Measurements from ENCODE around the gene EIF3K.
A peak's percentile ranks its signal among the peaks of the same experiment; 100 is the strongest.
"Not testable (repeated sequence)": the region's sequence is repeated elsewhere in the genome, so short reads cannot be mapped to it uniquely, and the experiment has no call there.

Gene EIF3K, protein sequence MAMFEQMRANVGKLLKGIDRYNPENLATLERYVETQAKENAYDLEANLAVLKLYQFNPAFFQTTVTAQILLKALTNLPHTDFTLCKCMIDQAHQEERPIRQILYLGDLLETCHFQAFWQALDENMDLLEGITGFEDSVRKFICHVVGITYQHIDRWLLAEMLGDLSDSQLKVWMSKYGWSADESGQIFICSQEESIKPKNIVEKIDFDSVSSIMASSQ

DNA sequence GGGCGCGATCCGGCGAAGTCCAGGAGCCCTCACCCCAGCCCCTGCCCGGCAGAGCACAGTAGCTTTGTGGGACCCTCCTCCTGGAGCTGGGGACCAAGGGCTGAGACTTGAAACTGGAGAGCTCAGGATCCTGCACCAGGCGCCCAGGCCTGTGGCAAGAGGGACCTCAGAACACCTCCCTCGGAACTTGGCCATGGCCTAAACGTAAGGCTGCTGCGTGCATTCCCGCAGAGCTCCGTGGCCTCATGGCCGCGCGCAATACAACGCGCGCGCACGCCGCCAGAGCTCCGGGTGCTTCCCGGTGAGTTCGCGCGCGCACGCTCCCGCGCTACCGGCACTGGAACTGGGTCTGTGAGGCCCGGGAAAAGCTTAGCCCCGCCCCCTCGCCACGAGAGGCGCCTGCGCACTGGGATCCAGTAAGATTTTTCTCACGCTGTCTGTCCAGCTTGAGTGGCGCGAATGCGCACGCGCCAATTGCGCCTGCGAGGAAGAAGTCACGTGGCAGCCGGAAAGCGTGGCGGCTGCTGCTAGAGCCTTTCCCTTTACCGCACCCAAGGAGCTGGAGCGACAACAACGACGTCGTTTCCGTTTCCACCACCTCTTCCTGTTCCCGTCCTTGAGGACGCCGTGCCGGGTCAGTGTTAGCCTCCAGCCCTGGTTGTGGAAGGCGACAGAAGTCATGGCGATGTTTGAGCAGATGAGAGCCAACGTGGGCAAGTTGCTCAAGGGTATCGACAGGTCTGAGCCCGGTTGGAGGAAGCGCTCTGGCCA, at the start of gene EIF3K:
Gene EIF3K, plus strand, starts transcription at position 599 of the 771 bp plus-strand sequence. Its CDS starts 81 bp downstream, at position 680.
- DNase-seq: peak; percentile 98

DNA sequence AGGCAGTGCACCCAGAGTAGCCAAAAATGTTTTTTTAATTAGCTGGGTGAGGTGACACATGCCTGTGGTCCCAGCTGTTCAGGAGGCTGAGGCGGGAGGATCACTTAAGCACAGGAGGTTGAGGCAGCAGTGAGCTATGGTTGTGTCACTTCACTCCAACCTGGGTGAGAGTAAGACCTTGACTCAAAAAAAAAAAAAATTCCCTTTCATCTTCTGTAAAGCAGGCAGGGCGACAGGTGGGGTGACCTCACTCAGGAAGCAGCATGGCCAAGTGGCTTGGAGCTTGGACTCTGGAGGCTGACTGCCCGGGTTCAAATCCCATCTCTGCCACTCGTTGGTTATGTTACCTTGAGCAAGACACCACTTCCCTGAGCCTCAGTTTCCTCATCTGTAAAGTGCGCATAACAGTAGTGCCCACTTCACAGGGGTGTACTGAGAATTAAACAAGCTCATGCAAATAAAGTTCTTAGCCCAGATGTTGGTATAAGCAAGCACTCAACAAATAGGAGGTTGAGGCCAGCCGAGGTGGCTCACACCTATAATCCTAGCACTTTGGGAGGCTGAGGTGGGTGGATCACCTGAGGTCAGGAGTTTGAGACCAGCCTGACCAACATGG, 49.5 kb upstream of the EIF3K start:
- DNase-seq: no peak

DNA sequence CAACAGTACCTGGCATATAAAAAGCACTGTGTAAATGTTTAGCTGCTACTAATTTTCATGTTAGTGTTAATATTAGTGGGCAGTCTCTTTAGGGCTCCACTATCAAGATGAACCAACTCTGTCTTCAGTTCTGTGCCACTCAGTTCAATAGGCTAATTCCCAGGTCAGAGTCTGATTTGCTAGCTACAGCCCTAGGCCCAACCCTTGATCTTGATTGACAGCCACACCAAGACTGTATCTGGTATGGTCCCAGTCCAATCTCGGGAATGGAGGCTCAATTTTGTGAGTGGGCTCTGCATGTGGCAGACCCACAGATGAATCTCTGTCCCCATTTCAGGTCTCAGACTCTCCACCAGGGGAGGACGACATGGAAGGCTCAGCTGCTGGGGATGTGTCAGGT, 47.3 kb upstream of the EIF3K start:
- no peak for DNase-seq

DNA sequence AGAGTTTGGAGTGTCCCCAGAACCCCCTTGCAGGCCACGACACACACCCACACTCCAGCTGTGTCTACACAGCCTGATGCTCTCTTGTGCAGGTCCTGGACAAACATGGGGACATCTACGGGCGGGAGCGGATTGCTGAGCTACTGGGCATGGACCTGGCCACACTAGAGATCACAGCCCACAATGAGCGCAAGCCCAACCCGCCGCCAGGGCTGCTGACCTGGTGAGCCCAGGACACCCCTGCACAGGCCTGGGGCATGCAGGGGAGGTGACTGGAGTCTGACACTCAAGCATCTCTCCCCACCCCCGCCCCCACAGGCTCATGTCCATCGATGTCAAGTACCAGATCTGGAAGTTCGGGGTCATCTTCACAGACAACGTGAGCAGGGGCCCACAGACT, 41.2 kb upstream of the EIF3K start:
- DNase-seq: no peak

DNA sequence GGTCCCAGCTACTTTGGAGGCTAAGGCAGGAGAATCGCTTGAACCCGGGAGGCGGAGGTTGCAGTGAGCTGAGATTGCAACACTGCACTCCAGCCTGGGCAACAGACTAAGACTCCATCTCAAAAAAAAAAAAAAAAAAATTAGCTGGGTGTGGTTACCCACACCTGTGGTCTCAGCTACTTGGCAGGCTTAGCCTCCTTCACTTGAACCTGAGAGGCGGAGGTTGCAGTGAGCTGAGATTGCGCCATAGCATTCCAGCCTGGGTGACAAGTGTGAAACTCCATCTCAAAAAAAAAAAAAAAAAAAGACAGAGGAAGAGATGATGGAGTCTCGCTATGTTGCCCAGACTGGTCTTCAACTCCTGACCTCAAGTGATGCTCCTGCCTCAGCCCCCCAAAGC, 39.7 kb upstream of the EIF3K start:
- DNase-seq: peak; percentile 34

DNA sequence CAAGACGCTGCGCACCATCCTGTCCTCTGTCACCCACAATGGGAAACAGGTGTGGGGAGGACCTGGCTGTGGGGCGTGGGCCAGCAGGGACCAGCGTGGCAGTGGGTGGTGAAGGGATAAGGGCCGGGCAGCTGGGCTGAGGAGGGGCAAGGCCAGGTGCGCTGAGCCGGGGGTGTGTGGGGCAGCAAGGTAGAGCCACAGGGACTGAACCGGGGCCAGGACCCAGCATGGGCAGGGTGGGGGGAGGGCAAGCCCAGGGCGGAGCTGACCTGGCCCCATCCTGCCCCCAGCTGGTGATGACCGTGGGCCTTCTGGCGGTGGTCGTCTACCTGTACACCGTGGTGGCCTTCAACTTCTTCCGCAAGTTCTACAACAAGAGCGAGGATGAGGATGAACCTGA, 38.9 kb upstream of the EIF3K start:
- DNase-seq: no peak

DNA sequence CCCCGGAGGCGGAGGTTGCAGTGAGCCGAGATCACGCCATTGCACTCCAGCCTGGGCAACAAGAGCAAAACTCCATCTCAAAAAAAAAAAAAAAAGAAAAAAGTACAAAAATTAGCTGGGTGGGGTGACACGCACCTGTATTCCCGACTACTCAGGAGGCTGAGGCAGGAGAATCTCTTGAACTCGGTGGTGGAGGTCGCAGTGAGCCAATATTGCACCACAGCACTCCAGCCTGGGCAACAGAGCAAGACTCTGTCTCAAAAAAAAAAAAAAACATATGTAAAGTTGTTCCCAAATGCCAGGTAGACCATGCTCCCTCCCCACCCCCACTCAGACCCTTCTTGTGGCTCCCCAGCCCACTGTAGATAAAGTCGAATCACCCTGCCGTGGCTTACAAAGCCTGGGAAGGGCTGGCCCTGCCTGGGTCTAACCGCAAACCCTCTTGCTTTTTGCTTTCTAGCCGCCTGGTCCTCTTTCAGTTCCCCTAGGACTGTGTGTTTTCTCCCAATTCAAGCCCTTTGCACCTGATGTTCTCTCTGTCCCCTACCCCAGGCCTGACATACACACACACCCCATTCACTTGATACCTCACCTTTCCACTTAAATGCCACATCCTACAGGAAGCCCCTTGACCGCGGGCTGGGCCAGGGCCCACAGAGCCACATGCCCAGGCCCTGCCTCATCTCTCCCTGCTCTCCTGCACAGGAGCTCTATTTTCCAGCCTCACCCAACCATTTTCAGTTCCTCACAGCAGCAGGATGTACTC, 35.6 kb upstream of the EIF3K start:
- no peak for DNase-seq

DNA sequence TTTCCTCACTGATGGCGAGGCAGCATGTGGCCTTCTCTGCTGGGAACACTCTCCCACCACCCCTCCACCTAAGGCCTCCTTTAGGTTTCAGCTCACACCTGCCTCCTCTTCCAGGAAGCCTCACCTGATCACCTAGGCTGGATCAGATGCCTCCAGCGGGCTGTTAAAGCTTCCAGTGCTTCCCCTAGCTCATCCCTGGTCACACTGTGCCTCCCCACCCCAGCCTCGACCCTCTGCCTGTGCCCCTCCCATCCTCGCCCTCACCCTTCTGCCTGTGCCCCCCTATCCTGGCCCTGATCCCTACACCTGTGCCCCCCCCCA, 35.0 kb upstream of the EIF3K start:
- DNase-seq: no peak

DNA sequence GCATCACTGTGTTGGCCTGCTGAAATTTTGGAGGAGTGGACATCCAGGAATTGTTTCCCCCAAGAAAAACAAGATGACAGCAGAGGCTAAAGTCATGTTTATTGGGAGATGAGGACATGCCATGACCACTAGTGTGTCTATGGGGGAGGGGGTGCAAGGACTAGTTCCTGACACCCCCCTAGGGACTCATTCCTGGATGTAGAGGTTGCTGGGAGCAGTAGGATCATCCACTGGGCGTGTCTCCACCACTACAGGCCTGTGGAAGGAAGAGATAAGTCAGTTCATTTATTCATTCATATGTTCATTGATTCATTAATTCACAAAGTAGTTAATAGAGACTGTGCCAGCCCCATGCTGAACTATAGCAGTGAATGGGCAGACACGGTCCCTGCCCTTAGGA, 31.4 kb upstream of the EIF3K start:
- no peak for DNase-seq

DNA sequence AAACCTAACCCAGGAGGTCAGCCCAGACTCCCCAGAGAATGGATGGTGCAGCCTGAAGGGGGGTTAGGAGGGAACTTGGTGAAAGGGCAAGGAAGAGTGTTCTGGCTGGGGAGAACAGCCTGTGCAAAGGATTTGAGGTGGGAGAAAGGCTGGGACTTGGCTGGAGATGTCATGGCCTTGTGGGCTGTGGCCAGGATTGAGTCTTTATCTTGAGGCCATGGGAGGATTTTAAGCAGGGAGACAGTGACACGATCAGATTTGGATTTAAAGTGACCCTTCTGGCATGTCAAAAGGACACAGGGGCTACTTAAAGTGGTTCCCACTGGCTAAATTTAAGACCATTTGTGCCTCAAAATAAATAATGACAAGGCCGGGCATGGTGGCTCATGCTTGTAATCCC, 30.9 kb upstream of the EIF3K start:
- DNase-seq: no peak

DNA sequence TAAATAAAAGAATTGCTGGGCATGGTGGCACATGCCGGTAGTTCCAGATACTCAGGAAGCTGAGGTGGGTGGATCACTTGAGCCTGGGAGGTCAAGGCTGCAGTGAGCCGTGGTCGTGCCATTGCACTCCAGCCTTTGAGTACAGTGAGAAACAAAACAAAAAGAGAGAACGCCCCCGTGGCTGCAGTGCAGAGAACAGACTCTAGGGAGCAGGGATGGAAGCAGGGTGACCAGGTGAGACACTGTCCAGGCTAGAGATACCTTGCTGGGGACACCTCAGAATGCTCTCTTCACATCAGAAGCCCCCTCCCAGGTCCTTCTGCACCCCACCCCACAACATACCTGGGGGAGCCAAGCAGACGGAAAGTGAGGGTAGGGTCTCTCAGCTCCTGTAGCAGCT, 26.0 kb upstream of the EIF3K start:
- DNase-seq: no peak

DNA sequence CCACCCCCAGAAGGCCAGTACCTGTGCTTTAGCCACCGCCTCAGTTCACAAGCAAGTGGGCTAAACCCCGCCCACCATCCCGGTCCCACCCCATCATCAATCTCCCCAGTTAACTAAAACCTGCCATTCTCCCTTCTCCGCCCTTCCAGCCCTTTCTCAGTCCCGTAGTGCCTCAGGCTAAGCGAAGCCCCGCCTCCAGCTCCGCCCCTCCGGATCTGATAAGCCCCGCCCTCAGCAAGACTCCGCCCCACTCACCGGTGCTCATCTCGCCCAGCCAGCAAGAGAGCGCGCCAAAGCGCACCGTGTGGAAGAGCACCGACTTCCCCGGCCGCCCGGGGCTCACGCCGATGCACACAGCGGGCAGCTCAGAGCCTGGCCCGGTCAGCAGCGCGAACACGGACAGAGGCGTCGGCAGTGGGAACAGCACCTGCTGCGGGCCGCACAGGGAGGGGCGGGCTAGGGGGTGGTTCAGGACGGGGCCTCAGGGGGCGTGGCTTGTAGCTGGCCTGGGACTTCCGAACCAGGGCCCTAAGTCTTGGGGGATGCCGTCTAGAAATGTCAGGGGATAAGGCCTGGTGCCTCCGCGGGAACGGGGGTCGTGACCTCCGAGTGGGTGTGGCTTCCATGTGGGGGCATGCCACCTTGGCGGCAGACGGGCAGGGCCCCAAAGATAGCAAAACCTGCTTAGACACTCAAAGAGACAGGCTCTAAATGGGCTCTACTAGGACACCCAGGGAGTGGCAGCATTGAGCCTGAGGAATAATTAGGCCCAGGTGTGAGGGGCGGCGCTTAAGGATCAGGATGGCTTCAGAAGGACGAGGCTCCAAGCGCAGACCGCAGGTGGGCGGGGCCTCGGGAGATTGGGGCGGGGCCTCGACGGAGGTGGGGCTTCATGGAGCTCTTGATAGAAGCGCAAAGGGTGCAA, 22.7 kb upstream of the EIF3K start:
- peak; percentile 6 for DNase-seq

DNA sequence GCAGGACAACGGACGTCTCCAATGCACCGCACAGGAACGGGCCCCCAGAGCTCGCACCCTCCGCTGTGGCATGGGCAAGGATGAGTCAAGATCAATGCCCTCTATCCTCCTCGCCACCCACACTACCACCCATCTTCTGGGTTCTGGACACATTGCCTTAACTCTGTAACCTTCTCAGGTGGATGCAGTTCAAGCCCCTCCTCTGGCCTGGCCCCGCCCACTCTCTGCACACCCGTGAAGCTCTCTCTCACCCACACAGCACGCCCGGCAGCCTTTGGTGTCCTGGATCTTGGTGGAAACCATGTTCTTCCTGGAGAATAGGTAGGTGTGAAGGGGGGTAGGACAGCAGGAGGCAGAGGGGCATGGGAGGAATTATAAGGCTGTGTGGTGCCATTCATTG, 21.9 kb upstream of the EIF3K start:
- DNase-seq: no peak

DNA sequence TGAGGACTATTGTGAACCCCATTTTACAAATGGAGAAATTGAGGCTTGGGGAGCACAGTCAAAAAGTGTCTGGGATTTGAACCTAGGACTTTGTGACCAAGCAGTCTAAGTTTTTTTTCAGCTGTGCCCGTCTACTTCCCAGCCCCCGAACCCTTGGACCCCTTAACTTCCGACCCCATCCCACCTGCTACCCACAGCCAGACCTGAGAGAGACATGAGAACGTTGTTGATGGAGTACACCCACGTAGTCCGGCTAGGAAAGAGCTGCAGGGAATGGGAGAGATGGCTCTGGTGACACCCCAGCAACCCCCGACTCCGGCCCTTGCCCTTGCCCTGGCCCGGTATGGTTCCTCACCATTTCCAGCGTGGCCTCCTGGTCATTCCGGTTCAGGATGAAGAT, 19.3 kb upstream of the EIF3K start:
- no peak for DNase-seq

DNA sequence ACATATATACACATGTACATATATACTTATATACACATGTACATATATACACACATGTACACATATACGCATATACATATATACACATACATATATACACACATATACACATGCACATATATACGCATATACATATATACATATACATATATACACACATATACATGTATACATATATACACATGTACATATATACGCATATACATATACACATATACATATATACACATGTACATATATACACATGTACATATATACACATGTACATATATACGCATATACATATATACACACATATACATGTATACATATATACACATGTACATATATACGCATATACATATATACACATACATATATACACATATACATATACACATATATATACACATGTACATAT, 16.1 kb upstream of the EIF3K start:
- DNase-seq: not testable (repeated sequence)

DNA sequence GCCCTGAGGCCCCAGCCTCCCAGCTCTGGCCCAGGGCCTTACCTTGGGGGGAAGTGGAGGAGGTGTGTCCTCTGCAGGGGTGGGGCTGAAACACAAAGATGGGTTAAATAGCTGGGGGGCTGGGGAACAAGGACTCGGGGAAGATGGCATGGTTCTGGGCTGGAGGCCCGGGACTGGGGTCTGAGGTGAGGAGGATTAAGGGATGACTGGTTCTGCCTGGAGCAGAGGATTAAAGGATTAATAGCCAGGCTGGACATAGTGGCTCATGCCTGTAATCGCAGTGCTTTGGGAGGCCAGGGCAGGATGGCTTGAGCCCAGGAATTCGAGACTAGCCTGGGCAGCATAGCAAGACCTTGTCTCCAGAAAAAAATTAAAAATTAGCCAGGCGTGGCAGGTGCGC, 12.9 kb upstream of the EIF3K start:
- DNase-seq: no peak

DNA sequence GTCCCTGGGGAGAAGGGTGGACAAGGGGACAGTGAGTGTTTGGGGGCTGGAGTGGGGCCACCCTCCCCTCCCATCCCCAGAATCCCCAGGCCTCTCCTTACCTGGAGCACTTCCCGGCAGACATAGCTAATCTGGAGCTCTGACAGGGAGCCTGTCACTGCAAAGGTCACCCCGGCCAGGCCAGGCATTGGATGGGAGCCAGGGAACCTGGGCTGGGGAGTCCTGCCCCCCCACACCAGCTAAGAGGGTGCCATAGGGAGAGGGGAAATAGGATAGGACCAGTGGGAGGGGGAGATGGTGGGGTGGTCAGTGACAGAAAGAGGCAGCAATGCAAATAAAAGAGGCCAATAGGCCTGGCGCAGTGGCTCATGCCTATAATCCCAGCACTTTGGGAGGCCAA, 4.7 kb upstream of the EIF3K start:
- no peak for DNase-seq

DNA sequence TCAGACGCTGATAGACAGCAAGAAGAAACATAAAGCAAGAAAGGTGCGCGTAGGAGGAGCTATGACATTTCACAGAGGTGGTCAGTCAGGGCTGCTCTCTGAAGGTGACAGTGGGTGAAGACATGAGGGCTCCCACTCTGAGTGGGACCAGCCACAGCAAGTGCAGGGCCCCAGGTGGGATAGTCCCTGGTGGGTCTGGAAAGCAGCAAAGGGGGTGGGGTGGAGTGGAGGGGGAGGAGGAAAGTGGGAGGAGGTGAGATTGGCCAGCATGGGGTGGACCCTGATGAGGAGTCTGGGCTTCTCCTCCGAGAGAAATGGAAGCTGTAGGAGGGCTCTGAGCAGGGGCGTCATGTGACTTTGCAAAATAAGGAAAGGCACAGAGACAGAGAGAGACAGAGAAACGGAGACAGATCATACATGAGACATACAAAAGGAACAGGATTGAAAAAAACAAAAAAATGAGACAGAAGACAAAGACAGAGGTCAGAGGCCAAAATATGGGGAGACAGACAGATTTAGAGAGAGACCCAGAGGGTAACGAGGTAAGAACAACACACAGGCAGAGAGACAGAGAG, 3.9 kb upstream of the EIF3K start:
- no peak for DNase-seq

DNA sequence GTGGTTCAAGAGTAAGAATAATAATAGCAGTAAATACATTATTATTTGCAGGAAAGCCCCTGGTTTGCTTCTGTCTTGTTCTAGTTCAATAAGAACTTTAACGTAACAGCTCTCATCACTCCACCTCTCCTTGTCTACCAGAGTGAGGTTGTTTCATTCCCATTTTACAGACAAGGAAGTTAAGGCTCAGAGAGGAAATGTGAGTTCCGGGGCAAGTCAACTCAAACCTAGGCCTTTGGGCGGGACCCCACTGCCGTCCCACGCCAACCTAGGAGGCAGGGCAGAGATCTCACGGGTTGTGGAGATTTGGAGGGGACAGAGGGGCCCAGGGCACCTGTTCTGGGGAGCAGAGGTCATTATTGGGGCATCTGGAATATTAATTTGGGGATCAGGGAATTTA, 2.7 kb upstream of the EIF3K start:
- peak; percentile 15 for DNase-seq

DNA sequence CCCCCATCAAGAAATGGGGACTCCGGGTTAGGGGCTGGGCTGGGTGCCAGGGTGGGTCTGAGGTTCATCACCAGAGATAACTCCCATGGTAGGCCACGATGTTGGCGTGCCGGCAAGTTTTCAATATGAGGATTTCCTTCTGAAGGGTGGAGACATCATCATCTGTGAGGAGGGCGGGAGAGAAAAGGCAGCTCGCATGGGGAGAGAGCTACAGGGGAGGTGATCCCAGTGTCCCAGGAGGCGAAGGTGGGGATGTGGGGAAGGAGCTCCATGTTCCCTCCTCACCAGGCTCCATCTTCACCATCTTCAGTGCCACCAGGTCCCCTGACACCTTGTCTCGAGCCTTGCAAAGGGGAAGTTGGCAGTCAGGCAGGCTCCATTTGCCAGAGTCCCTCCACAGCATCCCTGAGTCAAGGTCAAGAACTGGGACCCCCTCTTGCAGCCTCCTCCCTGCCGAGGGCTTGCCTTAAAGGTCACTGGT, 1.7 kb upstream of the EIF3K start:
- peak; percentile 15 for DNase-seq

DNA sequence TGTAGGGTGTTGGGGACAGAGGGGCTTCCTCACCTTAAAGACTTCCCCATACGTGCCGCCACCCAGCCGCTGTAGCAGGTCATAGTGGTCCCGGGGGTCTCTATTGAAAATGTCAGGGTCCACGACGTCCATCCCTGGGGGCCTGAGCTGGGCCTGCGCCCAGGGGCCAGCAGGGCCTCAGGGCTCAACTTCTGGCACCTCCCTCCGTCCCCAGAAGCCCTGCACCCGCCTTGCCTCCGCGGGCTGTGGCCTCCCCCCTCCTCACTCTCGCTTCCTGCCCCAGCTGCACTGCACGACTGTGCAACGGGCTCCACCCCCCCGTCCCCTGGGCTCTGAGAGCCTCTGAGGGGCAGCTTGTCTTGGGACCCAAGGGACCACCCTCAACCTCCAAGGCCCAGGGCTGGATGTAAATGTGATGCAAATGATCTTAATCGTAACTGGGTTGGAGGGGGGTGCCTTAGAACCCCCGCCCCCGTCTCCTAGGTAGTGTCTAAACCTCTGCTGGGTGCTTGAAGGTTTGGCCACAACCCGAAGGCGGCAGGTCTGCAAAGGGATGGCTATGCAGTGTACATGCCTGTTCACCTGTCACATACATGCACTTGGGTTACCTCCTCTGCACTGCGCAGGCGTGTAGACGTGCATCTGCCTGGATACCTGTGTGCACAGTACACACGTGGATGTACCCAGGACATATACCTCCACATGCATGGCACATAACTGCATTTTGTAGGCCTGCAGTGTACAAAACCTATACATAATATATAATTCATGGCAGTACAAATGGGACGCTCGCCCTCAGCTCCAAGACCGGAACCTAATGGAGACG, 1.0 kb upstream of the EIF3K start, which contains the start of gene MAP4K1:
Gene MAP4K1, minus strand, starts transcription at position 190 of the 826 bp plus-strand sequence. Its CDS starts 58 bp downstream, at position 132.
- DNase-seq: peak; percentile 64

All from CD4-positive, alpha-beta T cell treated with Interleukin-10 for 1 hour (primary cell).